Mesendoderm (in vitro differentiated cells): Measurements from ENCODE around the gene ZNF91.
"Not testable (repeated sequence)": the region's sequence is repeated elsewhere in the genome, so short reads cannot be mapped to it uniquely, and the experiment has no call there.

ENCODE experiments used
- DNase-seq: peaks from one replicate; pipeline ENCODE4 v3.0.0; 2013
- H2AK5ac ChIP-seq: 2 replicates; pipeline ENCODE4 v1.6.1; 2013; ENCODE audit warnings: low read length, inconsistent platforms
- H2BK120ac ChIP-seq: 2 replicates; pipeline ENCODE4 v1.6.1; 2013; ENCODE audit warnings: low read depth, mild to moderate bottlenecking, low read length, moderate library complexity, mixed read lengths
- H2BK15ac ChIP-seq: replicated peaks from 2 replicates; pipeline ENCODE4 v1.6.1; 2013; ENCODE audit warnings: low read depth, mild to moderate bottlenecking, moderate library complexity
- H2BK5ac ChIP-seq: 2 replicates; pipeline ENCODE4 v1.6.1; 2013; ENCODE audit warnings: low read length, inconsistent platforms
- H3K18ac ChIP-seq: 2 replicates; pipeline ENCODE4 v1.6.1; 2013; ENCODE audit warnings: mild to moderate bottlenecking, low read length, mixed read lengths
- H3K23ac ChIP-seq: one replicate; pipeline ENCODE4 v1.6.1; 2013; ENCODE audit warnings: low read length
- H3K27ac ChIP-seq: 2 replicates; pipeline ENCODE4 v1.5.1; 2013; ENCODE audit warnings: low read depth, mild to moderate bottlenecking, inconsistent platforms, low read length, moderate library complexity
- H3K27me3 ChIP-seq: 2 replicates; pipeline ENCODE4 v1.6.1; 2013; ENCODE audit warnings: low read length, control low read depth, mild to moderate bottlenecking, inconsistent platforms; ENCODE audit not compliant: insufficient read depth, poor library complexity
- H3K36me3 ChIP-seq: 2 replicates; pipeline ENCODE4 v1.6.1; 2013; ENCODE audit warnings: low read length, inconsistent platforms; ENCODE audit not compliant: control insufficient read depth, insufficient read depth
- H3K4ac ChIP-seq: one replicate; pipeline ENCODE4 v1.6.1; 2013; ENCODE audit warnings: low read depth, mild to moderate bottlenecking, low read length, moderate library complexity
- H3K4me1 ChIP-seq: 2 replicates; pipeline ENCODE4 v1.6.1; 2013; ENCODE audit warnings: low read depth, low read length, inconsistent platforms; ENCODE audit not compliant: control insufficient read depth
- H3K4me2 ChIP-seq: 2 replicates; pipeline ENCODE4 v1.6.1; 2013; ENCODE audit warnings: low read length
- H3K4me3 ChIP-seq: 2 replicates; pipeline ENCODE4 v1.5.1; 2013; ENCODE audit warnings: mild to moderate bottlenecking, low read length
- H3K56ac ChIP-seq: one replicate; pipeline ENCODE4 v1.6.1; 2013; ENCODE audit warnings: low read length
- H3K79me1 ChIP-seq: 2 replicates; pipeline ENCODE4 v1.6.1; 2013; ENCODE audit warnings: low read length, inconsistent platforms
- H3K79me2 ChIP-seq: 2 replicates; pipeline ENCODE4 v1.6.1; 2013; ENCODE audit warnings: mild to moderate bottlenecking, low read length; ENCODE audit not compliant: control insufficient read depth, insufficient read depth
- H3K9ac ChIP-seq: 2 replicates; pipeline ENCODE4 v1.6.1; 2013; ENCODE audit warnings: low read length, inconsistent platforms
- H4K5ac ChIP-seq: one replicate; pipeline ENCODE4 v1.6.1; 2013; ENCODE audit warnings: low read length
- H4K8ac ChIP-seq: one replicate; pipeline ENCODE4 v1.6.1; 2013; ENCODE audit warnings: low read depth, mild to moderate bottlenecking, control low read depth, low read length, moderate library complexity
- WGBS: extraction: QIAGEN DNeasy Blood & Tissue Kit; methylation state at CpG from one replicate; pipeline ENCODE4 v1.1.7; 2013; ENCODE audit warnings: low lambda C conversion rate, missing lambda C conversion rate; ENCODE audit not compliant: insufficient coverage; ENCODE audit errors: extremely low coverage; 5-methylcytosine and 5-hydroxymethylcytosine counted together

The ZNF91 gene

GRCh38 chr19:23343434-23344010 lies 51.7 kb downstream of the ZNF91 start:
- no peak overlapping the region for H2BK120ac ChIP-seq
- WGBS: no CpG with 5 or more reads among the region's 5 CpGs
- DNase-seq: no peak

GRCh38 chr19:23328211-23328610 lies 67.1 kb downstream of the ZNF91 start:
- no peak overlapping the region for H2BK15ac ChIP-seq
- H2BK5ac ChIP-seq: no peak overlapping the region
- no peak for DNase-seq
- no peaks in the 10 kb centered on the region for H3K79me1 ChIP-seq
- H3K4me2 ChIP-seq: no peak overlapping the region
- H3K56ac ChIP-seq: no peak overlapping the region
- H4K8ac ChIP-seq: no peak overlapping the region
- no peak overlapping the region for H3K9ac ChIP-seq
- H4K5ac ChIP-seq: no peak overlapping the region
- H3K27me3 ChIP-seq: no peaks in the 10 kb centered on the region
- H3K18ac ChIP-seq: no peak overlapping the region
- no peaks in the 10 kb centered on the region for H3K4me1 ChIP-seq
- no peaks in the 10 kb centered on the region for H3K79me2 ChIP-seq
- no peak overlapping the region for H3K4me3 ChIP-seq
- no peak overlapping the region for H3K23ac ChIP-seq
- no peak overlapping the region for H3K4ac ChIP-seq
- H3K27ac ChIP-seq: no peak overlapping the region
- H2BK120ac ChIP-seq: no peak overlapping the region
- no peak overlapping the region for H2AK5ac ChIP-seq
- H3K36me3 ChIP-seq: no peaks in the 10 kb centered on the region

More at GRCh38 chr19:23343434-23344010, 51.7 kb downstream of the ZNF91 start:
- Histone ChIP-seq H4K8ac (no peak overlapping the region), H3K79me1 (peaks cover 15% of the 10 kb centered on the region), H3K27me3 (no peaks in the 10 kb centered on the region), H3K9ac (no peak overlapping the region), H2BK15ac (no peak overlapping the region), H3K4ac (no peak overlapping the region), H3K4me1 (no peaks in the 10 kb centered on the region), H3K27ac (no peak overlapping the region), H3K23ac (no peak overlapping the region), H2BK5ac (no peak overlapping the region), H2AK5ac (no peak overlapping the region), H3K79me2 (no peaks in the 10 kb centered on the region), H3K18ac (no peak overlapping the region), H3K4me3 (no peak overlapping the region), H3K56ac (no peak overlapping the region), H3K36me3 (peaks cover 2% of the 10 kb centered on the region), H3K4me2 (no peak overlapping the region), H4K5ac (no peak overlapping the region)

GRCh38 chr19:23321953-23322549 lies 73.2 kb downstream of the ZNF91 start:
- Histone ChIP-seq H3K27ac (no peak overlapping the region), H4K5ac (no peak overlapping the region), H2AK5ac (no peak overlapping the region), H3K23ac (no peak overlapping the region), H4K8ac (no peak overlapping the region), H3K79me2 (no peaks in the 10 kb centered on the region), H3K4me2 (no peak overlapping the region), H2BK15ac (no peak overlapping the region), H3K4me3 (no peak overlapping the region), H3K36me3 (no peaks in the 10 kb centered on the region), H3K79me1 (no peaks in the 10 kb centered on the region), H3K56ac (no peak overlapping the region), H3K4me1 (no peaks in the 10 kb centered on the region), H3K9ac (no peak overlapping the region), H2BK5ac (no peak overlapping the region), H3K4ac (no peak overlapping the region), H3K27me3 (no peaks in the 10 kb centered on the region), H3K18ac (no peak overlapping the region), H2BK120ac (no peak overlapping the region)
- WGBS: no CpG with 5 or more reads among the region's 4 CpGs
- DNase-seq: no peak

GRCh38 chr19:23321403-23321802 lies 73.9 kb downstream of the ZNF91 start:
- H3K9ac ChIP-seq, H2BK5ac ChIP-seq, H3K4ac ChIP-seq, H3K27ac ChIP-seq, H3K56ac ChIP-seq, H2AK5ac ChIP-seq, H3K23ac ChIP-seq, H4K8ac ChIP-seq, H3K79me1 ChIP-seq, H4K5ac ChIP-seq, H2BK120ac ChIP-seq, H3K27me3 ChIP-seq, H3K18ac ChIP-seq, H3K4me2 ChIP-seq, H3K4me3 ChIP-seq, DNase-seq, H3K79me2 ChIP-seq, H2BK15ac ChIP-seq, H3K4me1 ChIP-seq, H3K36me3 ChIP-seq: not testable (repeated sequence)

GRCh38 chr19:23319571-23319970 lies 75.7 kb downstream of the ZNF91 start:
- not testable (repeated sequence) for H3K9ac ChIP-seq, H3K4me1 ChIP-seq, H3K27ac ChIP-seq, H4K5ac ChIP-seq, H2AK5ac ChIP-seq, H2BK120ac ChIP-seq, H2BK15ac ChIP-seq, H2BK5ac ChIP-seq, H3K4me2 ChIP-seq, H3K23ac ChIP-seq, DNase-seq, H3K18ac ChIP-seq, H3K4ac ChIP-seq, H3K56ac ChIP-seq, H3K36me3 ChIP-seq, H3K4me3 ChIP-seq, H3K79me2 ChIP-seq, H3K27me3 ChIP-seq, H3K79me1 ChIP-seq, H4K8ac ChIP-seq
- no CpG with 5 or more reads among the region's 3 CpGs for WGBS

GRCh38 chr19:23318941-23319340 lies 76.3 kb downstream of the ZNF91 start:
- H3K27ac ChIP-seq, H4K5ac ChIP-seq, H3K4me1 ChIP-seq, H3K4ac ChIP-seq, H3K79me2 ChIP-seq, H3K23ac ChIP-seq, DNase-seq, H3K56ac ChIP-seq, H3K27me3 ChIP-seq, H3K79me1 ChIP-seq, H2BK120ac ChIP-seq, H3K9ac ChIP-seq, H2BK15ac ChIP-seq, H2AK5ac ChIP-seq, H3K18ac ChIP-seq, H3K4me3 ChIP-seq, H4K8ac ChIP-seq, H3K4me2 ChIP-seq, H3K36me3 ChIP-seq, H2BK5ac ChIP-seq: not testable (repeated sequence)
- WGBS: no CpG with 5 or more reads among the region's 2 CpGs
